ENCODE measurements around the gene RAB27B. TPM values are rescaled to one million over a fixed set of nuclear protein-coding genes. Genes with fewer than 3 reads are reported as not detected.

The RAB27B gene
- total and polyA plus RNA-seq, 10 of the 15 experiments (the other 5 are each of a cell fraction or from before 2014, with no cell fraction given) = under 0.01 to 0.03 TPM; not detected in 8

DNA sequence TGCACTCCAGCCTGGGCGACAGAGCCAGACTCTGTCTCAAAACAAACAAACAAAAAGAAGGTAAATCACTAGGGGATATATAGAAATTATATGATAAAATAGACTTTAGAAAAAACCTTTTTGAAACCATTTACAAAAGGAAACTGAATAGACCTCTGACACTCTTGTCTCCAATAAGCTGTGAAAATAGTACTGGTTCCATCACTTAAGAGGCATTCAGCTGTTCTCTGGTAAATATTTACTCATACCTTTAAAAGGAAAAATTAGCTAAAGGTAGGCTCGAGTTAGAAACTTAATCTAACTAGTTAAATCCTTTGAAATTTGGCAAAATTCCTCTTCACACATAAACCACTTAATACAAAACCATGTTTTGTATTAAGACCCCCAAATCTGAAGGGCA lies 21.4 kb downstream of the RAB27B start:
- H3K9ac ChIP-seq (ENCODE audit: control insufficient read depth, insufficient read depth, low read length) = no peak overlapping the region
- POLR2A ChIA-PET = no interaction called here

More for the DNA sequence above, 21.4 kb downstream of the RAB27B start:
- no peak for ATAC-seq
- Histone ChIP-seq H2AFZ (ENCODE audit: control insufficient read depth, low read depth, low read length) (no peak overlapping the region), H3K4me3 (no peak overlapping the region), H3K4me1 (ENCODE audit: control insufficient read depth, insufficient read depth, low read length) (no peaks in the 10 kb centered on the region), H3K27me3 (replicated peaks in 1 of 2; ENCODE audit: control insufficient read depth in 2 of 2, insufficient read depth in 2 of 2, low read length in 1 of 2) (no peaks in the 10 kb centered on the region), H3K79me2 (ENCODE audit: control insufficient read depth, insufficient read depth, low read length) (no peaks in the 10 kb centered on the region), H3K27ac (ENCODE audit: control insufficient read depth, insufficient read depth) (no peak overlapping the region), H3K36me3 (ENCODE audit: control insufficient read depth in 2 of 2, insufficient read depth in 2 of 2, low read length in 1 of 2) (no peaks in the 10 kb centered on the region), H3K9me3 (replicated peaks; ENCODE audit: control insufficient read depth, insufficient read depth, low read length) (no peaks in the 10 kb centered on the region), H4K20me1 (ENCODE audit: control insufficient read depth, insufficient read depth) (no peaks in the 10 kb centered on the region), H3K4me2 (ENCODE audit: control insufficient read depth, insufficient read depth) (no peak overlapping the region)
- SMC1A ChIA-PET (ENCODE audit: uncharacterized antibody, unreplicated experiment) = no interaction called here
- RAD21 ChIA-PET (ENCODE audit: unreplicated experiment) = no interaction called here
- no peak for DNase-seq (ENCODE audit: low read depth, low spot score)
- TF ChIP-seq TCF7 (IDR thresholded peaks at IDR 0.05; ENCODE audit: borderline replicate concordance) (no peak), JUNB (IDR thresholded peaks at IDR 0.05) (no peak), ESRRA (IDR thresholded peaks at IDR 0.05; ENCODE audit: low read length) (no peak)
- TF ChIP-seq, protein P1, sequence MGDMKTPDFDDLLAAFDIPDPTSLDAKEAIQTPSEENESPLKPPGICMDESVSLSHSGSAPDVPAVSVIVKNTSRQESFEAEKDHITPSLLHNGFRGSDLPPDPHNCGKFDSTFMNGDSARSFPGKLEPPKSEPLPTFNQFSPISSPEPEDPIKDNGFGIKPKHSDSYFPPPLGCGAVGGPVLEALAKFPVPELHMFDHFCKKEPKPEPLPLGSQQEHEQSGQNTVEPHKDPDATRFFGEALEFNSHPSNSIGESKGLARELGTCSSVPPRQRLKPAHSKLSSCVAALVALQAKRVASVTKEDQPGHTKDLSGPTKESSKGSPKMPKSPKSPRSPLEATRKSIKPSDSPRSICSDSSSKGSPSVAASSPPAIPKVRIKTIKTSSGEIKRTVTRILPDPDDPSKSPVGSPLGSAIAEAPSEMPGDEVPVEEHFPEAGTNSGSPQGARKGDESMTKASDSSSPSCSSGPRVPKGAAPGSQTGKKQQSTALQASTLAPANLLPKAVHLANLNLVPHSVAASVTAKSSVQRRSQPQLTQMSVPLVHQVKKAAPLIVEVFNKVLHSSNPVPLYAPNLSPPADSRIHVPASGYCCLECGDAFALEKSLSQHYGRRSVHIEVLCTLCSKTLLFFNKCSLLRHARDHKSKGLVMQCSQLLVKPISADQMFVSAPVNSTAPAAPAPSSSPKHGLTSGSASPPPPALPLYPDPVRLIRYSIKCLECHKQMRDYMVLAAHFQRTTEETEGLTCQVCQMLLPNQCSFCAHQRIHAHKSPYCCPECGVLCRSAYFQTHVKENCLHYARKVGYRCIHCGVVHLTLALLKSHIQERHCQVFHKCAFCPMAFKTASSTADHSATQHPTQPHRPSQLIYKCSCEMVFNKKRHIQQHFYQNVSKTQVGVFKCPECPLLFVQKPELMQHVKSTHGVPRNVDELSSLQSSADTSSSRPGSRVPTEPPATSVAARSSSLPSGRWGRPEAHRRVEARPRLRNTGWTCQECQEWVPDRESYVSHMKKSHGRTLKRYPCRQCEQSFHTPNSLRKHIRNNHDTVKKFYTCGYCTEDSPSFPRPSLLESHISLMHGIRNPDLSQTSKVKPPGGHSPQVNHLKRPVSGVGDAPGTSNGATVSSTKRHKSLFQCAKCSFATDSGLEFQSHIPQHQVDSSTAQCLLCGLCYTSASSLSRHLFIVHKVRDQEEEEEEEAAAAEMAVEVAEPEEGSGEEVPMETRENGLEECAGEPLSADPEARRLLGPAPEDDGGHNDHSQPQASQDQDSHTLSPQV (IDR thresholded peaks at IDR 0.05) = no peak
- TF ChIP-seq, protein P2, sequence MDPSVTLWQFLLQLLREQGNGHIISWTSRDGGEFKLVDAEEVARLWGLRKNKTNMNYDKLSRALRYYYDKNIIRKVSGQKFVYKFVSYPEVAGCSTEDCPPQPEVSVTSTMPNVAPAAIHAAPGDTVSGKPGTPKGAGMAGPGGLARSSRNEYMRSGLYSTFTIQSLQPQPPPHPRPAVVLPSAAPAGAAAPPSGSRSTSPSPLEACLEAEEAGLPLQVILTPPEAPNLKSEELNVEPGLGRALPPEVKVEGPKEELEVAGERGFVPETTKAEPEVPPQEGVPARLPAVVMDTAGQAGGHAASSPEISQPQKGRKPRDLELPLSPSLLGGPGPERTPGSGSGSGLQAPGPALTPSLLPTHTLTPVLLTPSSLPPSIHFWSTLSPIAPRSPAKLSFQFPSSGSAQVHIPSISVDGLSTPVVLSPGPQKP (IDR thresholded peaks at IDR 0.05; ENCODE audit: low read depth, low read length) = no peak
- TF ChIP-seq, protein P3, sequence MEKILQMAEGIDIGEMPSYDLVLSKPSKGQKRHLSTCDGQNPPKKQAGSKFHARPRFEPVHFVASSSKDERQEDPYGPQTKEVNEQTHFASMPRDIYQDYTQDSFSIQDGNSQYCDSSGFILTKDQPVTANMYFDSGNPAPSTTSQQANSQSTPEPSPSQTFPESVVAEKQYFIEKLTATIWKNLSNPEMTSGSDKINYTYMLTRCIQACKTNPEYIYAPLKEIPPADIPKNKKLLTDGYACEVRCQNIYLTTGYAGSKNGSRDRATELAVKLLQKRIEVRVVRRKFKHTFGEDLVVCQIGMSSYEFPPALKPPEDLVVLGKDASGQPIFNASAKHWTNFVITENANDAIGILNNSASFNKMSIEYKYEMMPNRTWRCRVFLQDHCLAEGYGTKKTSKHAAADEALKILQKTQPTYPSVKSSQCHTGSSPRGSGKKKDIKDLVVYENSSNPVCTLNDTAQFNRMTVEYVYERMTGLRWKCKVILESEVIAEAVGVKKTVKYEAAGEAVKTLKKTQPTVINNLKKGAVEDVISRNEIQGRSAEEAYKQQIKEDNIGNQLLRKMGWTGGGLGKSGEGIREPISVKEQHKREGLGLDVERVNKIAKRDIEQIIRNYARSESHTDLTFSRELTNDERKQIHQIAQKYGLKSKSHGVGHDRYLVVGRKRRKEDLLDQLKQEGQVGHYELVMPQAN (conservative IDR thresholded peaks at IDR 0.05) = no peak
- CTCF ChIA-PET = interaction anchor here (0.8 kb wide), 1 partner anchor 16 kb away, joined by 3 read pairs; no protein-coding TSS in a partner anchor
- intact Hi-C loops (cut with micrococcal nuclease; ENCODE audit: unreplicated experiment) (no loop called here), in situ Hi-C loops (cut with MboI) (no loop called here)
- 0% methylated on average over 2 of the region's 2 CpGs for WGBS (ENCODE audit: insufficient coverage, insufficient replicate concordance, low lambda C conversion rate, missing lambda C conversion rate)
- BruUV-seq (replicated peaks) = no TSS peak
- FAIRE-seq = no peak
